ENCODE data around the gene ATP6V0C. TPM values are rescaled to one million over a fixed set of nuclear protein-coding genes. Genes with fewer than 3 reads are reported as not detected.
A peak's percentile ranks its signal among the peaks of the same experiment; 100 is the strongest.

The ATP6V0C gene
- total and polyA plus RNA-seq, 2 donors from 2014 or later: 303 to 520 TPM

DNA sequence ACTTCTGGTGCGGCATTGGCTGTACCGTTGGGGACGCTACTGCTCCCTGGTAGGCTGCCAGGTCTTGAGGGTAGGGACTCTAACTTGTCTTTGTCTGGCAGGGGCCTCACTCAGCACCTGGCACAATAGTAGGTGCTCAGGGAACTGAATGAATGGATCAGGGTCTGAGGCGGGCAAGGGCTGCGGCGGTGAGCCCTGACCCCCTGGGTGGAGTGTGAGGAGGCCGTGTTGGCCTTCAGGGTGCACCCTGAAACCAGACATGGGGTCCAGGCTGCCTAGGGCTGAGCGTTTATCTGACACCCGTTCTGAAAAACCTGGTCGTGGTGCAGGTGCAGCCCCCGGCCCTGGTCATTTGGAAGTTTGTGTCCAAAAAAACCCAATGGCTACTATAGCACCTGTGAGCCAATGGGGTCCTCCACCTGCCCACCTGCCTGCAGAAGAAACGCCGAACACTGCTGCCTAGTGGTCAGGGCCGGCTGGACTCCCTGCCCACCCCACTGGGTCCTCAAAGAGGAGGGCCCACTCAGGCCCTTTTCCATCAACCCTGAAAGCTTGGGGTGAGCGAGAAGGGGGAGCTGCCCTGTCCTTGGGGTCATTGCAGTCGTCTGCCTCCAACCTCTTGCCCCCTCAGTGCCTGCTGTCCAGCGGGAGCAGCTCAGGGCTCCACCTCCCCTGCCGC, 4.9 kb upstream of the ATP6V0C start:
- DNase-seq: peak in 1 of 5 donors; percentile 71
- no peak for FAIRE-seq
- Histone ChIP-seq H3K9me3 (ENCODE audit: control insufficient read depth in 2 of 3, insufficient read depth in 1 of 3, low read length in 3 of 3) (no peaks in the 10 kb centered on the region), H3K9ac (ENCODE audit: low read length in 3 of 3) (no peak overlapping the region), H3K4me1 (ENCODE audit: control insufficient read depth in 2 of 3, insufficient read depth in 2 of 3, low read depth in 1 of 3, low read length in 3 of 3) (peaks cover 0 to 20% (median 17%) of the 10 kb centered on the region in 3 donors), H3K36me3 (ENCODE audit: control insufficient read depth in 2 of 3, insufficient read depth in 3 of 3, low read length in 3 of 3) (no peaks in the 10 kb centered on the region), H3K27ac (ENCODE audit: low read depth in 2 of 2, low read length in 2 of 2) (no peak overlapping the region), H3K27me3 (ENCODE audit: control insufficient read depth, insufficient read depth, low read length) (no peaks in the 10 kb centered on the region), H3K4me3 (ENCODE audit: low read length in 3 of 3) (no peak overlapping the region)
- intact Hi-C loops (cut with DNase I): no loop called here
- TF ChIP-seq, protein P1, sequence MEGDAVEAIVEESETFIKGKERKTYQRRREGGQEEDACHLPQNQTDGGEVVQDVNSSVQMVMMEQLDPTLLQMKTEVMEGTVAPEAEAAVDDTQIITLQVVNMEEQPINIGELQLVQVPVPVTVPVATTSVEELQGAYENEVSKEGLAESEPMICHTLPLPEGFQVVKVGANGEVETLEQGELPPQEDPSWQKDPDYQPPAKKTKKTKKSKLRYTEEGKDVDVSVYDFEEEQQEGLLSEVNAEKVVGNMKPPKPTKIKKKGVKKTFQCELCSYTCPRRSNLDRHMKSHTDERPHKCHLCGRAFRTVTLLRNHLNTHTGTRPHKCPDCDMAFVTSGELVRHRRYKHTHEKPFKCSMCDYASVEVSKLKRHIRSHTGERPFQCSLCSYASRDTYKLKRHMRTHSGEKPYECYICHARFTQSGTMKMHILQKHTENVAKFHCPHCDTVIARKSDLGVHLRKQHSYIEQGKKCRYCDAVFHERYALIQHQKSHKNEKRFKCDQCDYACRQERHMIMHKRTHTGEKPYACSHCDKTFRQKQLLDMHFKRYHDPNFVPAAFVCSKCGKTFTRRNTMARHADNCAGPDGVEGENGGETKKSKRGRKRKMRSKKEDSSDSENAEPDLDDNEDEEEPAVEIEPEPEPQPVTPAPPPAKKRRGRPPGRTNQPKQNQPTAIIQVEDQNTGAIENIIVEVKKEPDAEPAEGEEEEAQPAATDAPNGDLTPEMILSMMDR (IDR thresholded peaks at IDR 0.05; ENCODE audit: borderline replicate concordance, extremely low read depth, insufficient read depth): no peak

DNA sequence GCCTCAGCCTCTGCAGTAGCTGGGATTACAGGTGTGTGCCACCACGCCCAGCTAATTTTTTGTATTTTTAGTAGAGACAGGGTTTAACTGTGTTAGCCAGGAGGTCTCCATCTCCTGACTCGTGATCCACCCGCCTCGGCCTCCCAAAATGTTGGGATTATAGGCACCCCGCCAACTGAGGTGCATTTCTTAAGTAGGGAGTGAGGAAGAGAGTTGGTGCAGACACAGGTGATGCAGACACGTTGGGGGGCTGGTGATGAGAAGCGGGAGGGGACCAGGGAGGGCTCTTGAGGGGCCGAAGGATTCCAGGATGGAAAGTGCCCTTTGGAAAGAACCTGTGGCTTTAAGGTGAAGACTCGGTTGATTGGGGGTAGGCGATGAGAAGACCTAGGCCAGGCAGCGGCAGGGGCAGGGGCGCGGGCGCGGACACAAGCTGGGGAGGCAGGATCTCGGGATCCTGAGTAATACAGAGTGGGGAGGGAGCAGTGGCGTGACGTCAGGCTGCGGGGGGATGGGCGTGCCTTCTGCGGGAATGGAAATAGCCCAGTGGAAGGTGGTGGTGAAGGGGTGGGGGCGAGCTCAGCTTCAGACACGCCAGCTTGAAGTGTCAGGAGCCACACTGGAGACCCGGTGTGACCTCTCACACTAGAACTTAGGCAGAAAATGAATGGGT, 2.5 kb upstream of the ATP6V0C start:
- Histone ChIP-seq H3K27me3 (ENCODE audit: control insufficient read depth, insufficient read depth, low read length) (no peaks in the 10 kb centered on the region), H3K27ac (ENCODE audit: low read depth in 2 of 2, low read length in 2 of 2) (peak overlapping the region; percentile 80 to 81), H3K4me3 (ENCODE audit: low read length in 3 of 3) (no peak overlapping the region), H3K4me1 (ENCODE audit: control insufficient read depth in 2 of 3, insufficient read depth in 2 of 3, low read depth in 1 of 3, low read length in 3 of 3) (peaks cover 0 to 32% (median 20%) of the 10 kb centered on the region in 3 donors), H3K36me3 (ENCODE audit: control insufficient read depth in 2 of 3, insufficient read depth in 3 of 3, low read length in 3 of 3) (peaks cover 0 to 3% (median 0%) of the 10 kb centered on the region in 3 donors), H3K9me3 (ENCODE audit: control insufficient read depth in 2 of 3, insufficient read depth in 1 of 3, low read length in 3 of 3) (no peaks in the 10 kb centered on the region), H3K9ac (ENCODE audit: low read length in 3 of 3) (peak overlapping the region in 2 of 3 donors; percentile 12 to 55)
- FAIRE-seq (no peak), DNase-seq (peak; percentile 51 to 91 (median 59))
- intact Hi-C loops (cut with DNase I): no loop called here
- TF ChIP-seq, protein P1 (IDR thresholded peaks at IDR 0.05; ENCODE audit: borderline replicate concordance, extremely low read depth, insufficient read depth): no peak

DNA sequence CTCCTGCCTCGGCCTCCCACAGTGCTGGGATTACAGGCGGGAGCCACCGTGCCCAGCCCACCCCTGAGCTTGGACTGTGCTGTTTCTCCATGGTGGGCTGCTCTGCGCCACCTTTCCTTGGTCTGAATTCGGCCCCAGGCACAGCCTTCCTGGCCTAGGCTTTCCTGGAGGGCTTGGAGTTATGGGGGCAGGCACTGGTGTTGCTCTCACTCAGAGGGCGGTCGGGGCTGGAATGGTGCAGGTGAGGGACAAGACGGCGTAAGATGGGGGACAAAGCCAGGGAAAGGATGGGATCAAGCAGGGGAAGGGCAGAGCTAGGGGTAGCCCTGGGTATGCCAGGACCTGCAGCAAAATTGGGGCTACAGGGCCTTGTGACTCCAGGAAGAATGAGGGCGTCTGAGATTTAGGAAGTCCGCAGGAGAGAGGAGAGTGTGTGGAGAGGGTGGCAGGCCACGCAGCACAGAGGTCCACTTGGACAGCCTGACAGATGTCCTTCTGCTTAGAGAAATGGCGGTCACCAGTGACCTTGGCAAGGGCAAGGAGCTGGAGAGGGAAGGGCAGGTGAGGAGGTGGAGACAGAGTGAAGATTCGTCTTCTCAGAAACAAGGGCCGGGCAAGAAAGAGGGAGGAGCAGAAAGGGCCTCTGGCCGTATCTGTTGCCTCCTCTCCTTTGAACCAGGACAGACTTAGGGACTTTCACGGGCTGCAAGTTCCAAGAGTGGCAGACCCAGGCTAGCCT, 1.6 kb upstream of the ATP6V0C start:
- intact Hi-C loops (cut with DNase I): no loop called here
- peak in 3 of 5 donors; percentile 29 to 64 (median 57) for DNase-seq
- FAIRE-seq: no peak
- peak overlapping the region in 1 of 3 donors; percentile 46 for H3K9ac ChIP-seq (ENCODE audit: low read length in 3 of 3)
- peak overlapping the region; percentile 80 to 81 for H3K27ac ChIP-seq (ENCODE audit: low read depth in 2 of 2, low read length in 2 of 2)
- peaks cover 0 to 5% (median 0%) of the 10 kb centered on the region in 3 donors for H3K36me3 ChIP-seq (ENCODE audit: control insufficient read depth in 2 of 3, insufficient read depth in 3 of 3, low read length in 3 of 3)
- H3K4me1 ChIP-seq (ENCODE audit: control insufficient read depth in 2 of 3, insufficient read depth in 2 of 3, low read depth in 1 of 3, low read length in 3 of 3): peaks cover 0 to 41% (median 20%) of the 10 kb centered on the region in 3 donors
- H3K4me3 ChIP-seq (ENCODE audit: low read length in 3 of 3): no peak overlapping the region
- H3K27me3 ChIP-seq (ENCODE audit: control insufficient read depth, insufficient read depth, low read length): no peaks in the 10 kb centered on the region
- TF ChIP-seq, protein P1 (IDR thresholded peaks at IDR 0.05; ENCODE audit: borderline replicate concordance, extremely low read depth, insufficient read depth): no peak
- H3K9me3 ChIP-seq (ENCODE audit: control insufficient read depth in 2 of 3, insufficient read depth in 1 of 3, low read length in 3 of 3): no peaks in the 10 kb centered on the region
